GM12878 (cell line): ENCODE data around the gene KRTAP5-2.

Experiments used
- CHD2 ChIP-seq: IDR thresholded peaks from 2 replicates; pipeline ENCODE4 v1.6.1; 2011; ENCODE audit warnings: low read depth, low read length, improper control_type of control experiment, borderline replicate concordance
- NFIC ChIP-seq: IDR thresholded peaks from 2 replicates; pipeline ENCODE4 v1.6.1; 2012; ENCODE audit warnings: low read depth, mild to moderate bottlenecking, inconsistent platforms, low read length, moderate library complexity
- RAD21 ChIP-seq: IDR thresholded peaks from 2 replicates; pipeline ENCODE4 v1.6.1; 2011; ENCODE audit warnings: mild to moderate bottlenecking, low read depth, low read length, moderate library complexity; ENCODE audit not compliant: insufficient read depth
- SP1 ChIP-seq: IDR thresholded peaks from one replicate; pipeline ENCODE4 v1.6.1; 2011; ENCODE audit warnings: low read depth, low read length
- TF ChIP-seq, protein P1 (sequence below): IDR thresholded peaks from 2 replicates; pipeline ENCODE4 v1.6.1; 2012; ENCODE audit warnings: low read depth, low read length, improper control_type of control experiment

DNA sequence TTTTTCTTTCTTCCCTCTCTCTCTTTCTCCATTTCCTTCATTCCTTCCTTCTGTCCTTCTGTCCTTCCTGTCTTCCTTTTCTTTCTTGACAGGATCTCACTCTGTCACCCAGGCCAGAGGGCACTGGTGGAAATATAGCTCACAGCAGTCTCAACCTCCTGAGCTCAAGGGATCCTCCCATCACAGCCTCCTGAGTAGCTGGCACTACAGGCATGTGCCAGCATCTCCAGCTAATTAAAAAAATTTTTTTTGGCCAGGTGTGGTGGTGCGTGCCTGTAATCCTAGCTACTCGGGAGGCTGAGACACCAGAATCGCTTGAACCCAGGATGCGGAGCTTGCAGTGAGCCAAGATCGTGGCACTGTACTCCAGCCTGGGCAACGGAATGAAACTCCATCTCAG, 21.3 kb downstream of the KRTAP5-2 start:
- TF ChIP-seq RAD21, result no peak
- no peak for TF ChIP-seq SP1
- no peak for TF ChIP-seq NFIC
- TF ChIP-seq, protein P1, sequence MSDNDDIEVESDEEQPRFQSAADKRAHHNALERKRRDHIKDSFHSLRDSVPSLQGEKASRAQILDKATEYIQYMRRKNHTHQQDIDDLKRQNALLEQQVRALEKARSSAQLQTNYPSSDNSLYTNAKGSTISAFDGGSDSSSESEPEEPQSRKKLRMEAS, result no peak
- no peak for TF ChIP-seq CHD2
